SK-N-SH treated with all-trans-retinoic acid at 6 μM for 48 hours (cell line): ENCODE results near the gene KLHL5.

Source experiments
- ATAC-seq: fragments of 200-7000 bp; cut with Tn5 transposase; 3 replicates; pipeline ENCODE4 v1.9.1; 2020; ENCODE audit warnings: mild to moderate bottlenecking, moderate library complexity
- ARNTL ChIP-seq: fragments of 450-650 bp; formaldehyde crosslinking; IDR thresholded peaks from 2 replicates; pipeline ENCODE4 v1.5.0; 2020; ENCODE audit warnings: low read depth, mild to moderate bottlenecking, moderate library complexity, borderline replicate concordance
- CSDC2 ChIP-seq: fragments of 250-450 bp; sonication (Bioruptor Pico); IDR thresholded peaks from 2 replicates; pipeline ENCODE4 v1.5.0; 2020; ENCODE audit warnings: mild to moderate bottlenecking, moderate library complexity
- ESRRG ChIP-seq: fragments of 250-450 bp; sonication (Bioruptor Pico); IDR thresholded peaks from 2 replicates; pipeline ENCODE4 v1.6.1; 2021; ENCODE audit warnings: mild to moderate bottlenecking
- GLIS3 ChIP-seq: fragments of 250-450 bp; sonication (Bioruptor Pico); IDR thresholded peaks from 2 replicates; pipeline ENCODE4 v1.5.0; 2020; ENCODE audit warnings: mild to moderate bottlenecking, moderate library complexity
- ISL1 ChIP-seq: fragments of 250-450 bp; sonication (Bioruptor Pico); IDR thresholded peaks from 2 replicates; pipeline ENCODE4 v2.1.2; 2022; ENCODE audit warnings: mild to moderate bottlenecking, moderate library complexity
- OSR1 ChIP-seq: fragments of 250-450 bp; sonication (Bioruptor Pico); IDR thresholded peaks from 2 replicates; pipeline ENCODE4 v1.8.0; 2022; ENCODE audit warnings: moderate library complexity, mild to moderate bottlenecking, inconsistent platforms
- PATZ1 ChIP-seq: fragments of 250-450 bp; sonication (Bioruptor Pico); IDR thresholded peaks from 2 replicates; pipeline ENCODE4 v1.8.0; 2020; ENCODE audit warnings: mild to moderate bottlenecking, moderate library complexity, borderline replicate concordance
- PPARA ChIP-seq: fragments of 250-450 bp; sonication (Bioruptor Pico); IDR thresholded peaks from 2 replicates; pipeline ENCODE4 v1.5.0; 2020; ENCODE audit warnings: mild to moderate bottlenecking, borderline replicate concordance
- RARB ChIP-seq: fragments of 250-450 bp; sonication (Bioruptor Pico); IDR thresholded peaks from 2 replicates; pipeline ENCODE4 v1.8.0; 2021; ENCODE audit warnings: mild to moderate bottlenecking, moderate library complexity
- SNAI2 ChIP-seq: fragments of 250-450 bp; sonication (Bioruptor Pico); IDR thresholded peaks from 2 replicates; pipeline ENCODE4 v1.5.0; 2020; ENCODE audit warnings: mild to moderate bottlenecking, moderate library complexity
- TCF4 ChIP-seq: fragments of 250-450 bp; sonication (Bioruptor Pico); IDR thresholded peaks from 2 replicates; pipeline ENCODE4 v1.8.0; 2021; ENCODE audit warnings: mild to moderate bottlenecking, moderate library complexity, borderline replicate concordance
- TOX ChIP-seq: fragments of 250-450 bp; sonication (Bioruptor Pico); IDR thresholded peaks from 2 replicates; pipeline ENCODE4 v1.8.0; 2021; ENCODE audit warnings: mild to moderate bottlenecking, moderate library complexity, borderline replicate concordance
- TSHZ2 ChIP-seq: fragments of 250-450 bp; sonication (Bioruptor Pico); IDR thresholded peaks from 2 replicates; pipeline ENCODE4 v1.5.0; 2020; ENCODE audit warnings: mild to moderate bottlenecking, moderate library complexity
- ZC3H10 ChIP-seq: fragments of 250-450 bp; sonication (Bioruptor Pico); IDR thresholded peaks from 2 replicates; pipeline ENCODE4 v1.5.1; 2021; ENCODE audit warnings: mild to moderate bottlenecking, moderate library complexity
- ZFP3 ChIP-seq: fragments of 250-450 bp; sonication (Bioruptor Pico); IDR thresholded peaks from 2 replicates; pipeline ENCODE4 v1.5.0; 2020; ENCODE audit warnings: mild to moderate bottlenecking, moderate library complexity
- ZFP30 ChIP-seq: fragments of 450-650 bp; formaldehyde crosslinking; IDR thresholded peaks from 2 replicates; pipeline ENCODE4 v1.5.0; 2022; ENCODE audit warnings: mild to moderate bottlenecking, moderate library complexity
- ZNF565 ChIP-seq: fragments of 450-650 bp; formaldehyde crosslinking; conservative IDR thresholded peaks from 2 replicates; pipeline ENCODE4 v1.5.0; 2020; ENCODE audit warnings: low read depth, mild to moderate bottlenecking, moderate library complexity
- ZNF70 ChIP-seq: fragments of 450-650 bp; formaldehyde crosslinking; IDR thresholded peaks from 2 replicates; pipeline ENCODE4 v1.5.0; 2020; ENCODE audit warnings: mild to moderate bottlenecking, moderate library complexity
- ZNF8 ChIP-seq: fragments of 450-650 bp; formaldehyde crosslinking; IDR thresholded peaks from 2 replicates; pipeline ENCODE4 v1.5.0; 2020; ENCODE audit warnings: mild to moderate bottlenecking, moderate library complexity
- TF ChIP-seq, protein P1 (sequence below): fragments of 250-450 bp; sonication (Bioruptor Pico); IDR thresholded peaks from 2 replicates; pipeline ENCODE4 v1.5.1; 2021; ENCODE audit warnings: mild to moderate bottlenecking, moderate library complexity
- TF ChIP-seq, protein P2 (sequence below): fragments of 250-450 bp; sonication (Bioruptor Pico); IDR thresholded peaks from 2 replicates; pipeline ENCODE4 v1.5.1; 2020; ENCODE audit warnings: low read depth, mild to moderate bottlenecking, moderate library complexity

The KLHL5 gene

GRCh38 chr4:39166177-39166576, 104.1 kb downstream of the KLHL5 start (continued):
- TF ChIP-seq, protein P1, sequence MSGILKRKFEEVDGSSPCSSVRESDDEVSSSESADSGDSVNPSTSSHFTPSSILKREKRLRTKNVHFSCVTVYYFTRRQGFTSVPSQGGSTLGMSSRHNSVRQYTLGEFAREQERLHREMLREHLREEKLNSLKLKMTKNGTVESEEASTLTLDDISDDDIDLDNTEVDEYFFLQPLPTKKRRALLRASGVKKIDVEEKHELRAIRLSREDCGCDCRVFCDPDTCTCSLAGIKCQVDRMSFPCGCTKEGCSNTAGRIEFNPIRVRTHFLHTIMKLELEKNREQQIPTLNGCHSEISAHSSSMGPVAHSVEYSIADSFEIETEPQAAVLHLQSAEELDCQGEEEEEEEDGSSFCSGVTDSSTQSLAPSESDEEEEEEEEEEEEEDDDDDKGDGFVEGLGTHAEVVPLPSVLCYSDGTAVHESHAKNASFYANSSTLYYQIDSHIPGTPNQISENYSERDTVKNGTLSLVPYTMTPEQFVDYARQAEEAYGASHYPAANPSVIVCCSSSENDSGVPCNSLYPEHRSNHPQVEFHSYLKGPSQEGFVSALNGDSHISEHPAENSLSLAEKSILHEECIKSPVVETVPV (CRISPR knock-in tag): no peak
- TF ChIP-seq CSDC2 (CRISPR knock-in tag): no peak
- TF ChIP-seq TSHZ2 (CRISPR knock-in tag): no peak
- TF ChIP-seq SNAI2 (CRISPR knock-in tag): no peak
- TF ChIP-seq ZNF8: no peak

DNA sequence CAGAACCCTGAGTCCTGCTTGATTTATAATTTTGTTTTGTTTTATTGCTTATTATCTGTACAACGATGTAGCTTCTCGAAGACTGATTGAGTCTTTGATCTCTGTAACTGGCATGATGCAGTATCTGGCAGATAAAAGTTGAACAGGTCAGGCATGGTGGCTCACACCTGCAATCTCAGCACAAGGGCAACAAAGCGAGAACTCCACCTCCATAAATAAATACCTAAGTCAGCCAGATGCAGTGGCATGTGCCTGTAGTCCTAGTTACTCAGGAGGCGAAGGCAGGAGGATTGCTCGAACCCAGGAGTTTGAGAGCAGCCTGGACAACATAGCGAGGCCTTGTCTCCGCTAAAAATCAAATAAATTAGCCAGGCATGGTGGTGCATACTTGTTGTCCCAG, 104.6 kb downstream of the KLHL5 start:
- no peak for TF ChIP-seq ZFP30
- TF ChIP-seq ZNF8: no peak
- TF ChIP-seq ZNF565: no peak
- no peak for TF ChIP-seq PPARA (CRISPR knock-in tag)
- no peak for TF ChIP-seq TOX
- TF ChIP-seq GLIS3 (CRISPR knock-in tag): no peak
- no peak for TF ChIP-seq ZFP3 (CRISPR knock-in tag)
- no peak for TF ChIP-seq ZC3H10 (CRISPR knock-in tag)
- TF ChIP-seq ESRRG (CRISPR knock-in tag): no peak
- TF ChIP-seq, protein P1 (CRISPR knock-in tag): no peak
- TF ChIP-seq SNAI2 (CRISPR knock-in tag): no peak
- TF ChIP-seq OSR1: no peak
- no peak for TF ChIP-seq ISL1
- no peak for TF ChIP-seq TCF4 (CRISPR knock-in tag)
- no peak for TF ChIP-seq PATZ1 (CRISPR knock-in tag)
- no peak for TF ChIP-seq ZNF70
- no peak for TF ChIP-seq CSDC2 (CRISPR knock-in tag)
- TF ChIP-seq, protein P2, sequence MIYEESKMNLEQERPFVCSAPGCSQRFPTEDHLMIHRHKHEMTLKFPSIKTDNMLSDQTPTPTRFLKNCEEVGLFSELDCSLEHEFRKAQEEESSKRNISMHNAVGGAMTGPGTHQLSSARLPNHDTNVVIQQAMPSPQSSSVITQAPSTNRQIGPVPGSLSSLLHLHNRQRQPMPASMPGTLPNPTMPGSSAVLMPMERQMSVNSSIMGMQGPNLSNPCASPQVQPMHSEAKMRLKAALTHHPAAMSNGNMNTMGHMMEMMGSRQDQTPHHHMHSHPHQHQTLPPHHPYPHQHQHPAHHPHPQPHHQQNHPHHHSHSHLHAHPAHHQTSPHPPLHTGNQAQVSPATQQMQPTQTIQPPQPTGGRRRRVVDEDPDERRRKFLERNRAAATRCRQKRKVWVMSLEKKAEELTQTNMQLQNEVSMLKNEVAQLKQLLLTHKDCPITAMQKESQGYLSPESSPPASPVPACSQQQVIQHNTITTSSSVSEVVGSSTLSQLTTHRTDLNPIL (CRISPR knock-in tag): no peak
- TF ChIP-seq ARNTL (CRISPR knock-in tag): no peak
- TF ChIP-seq RARB (CRISPR knock-in tag): no peak
- ATAC-seq: no peak

DNA sequence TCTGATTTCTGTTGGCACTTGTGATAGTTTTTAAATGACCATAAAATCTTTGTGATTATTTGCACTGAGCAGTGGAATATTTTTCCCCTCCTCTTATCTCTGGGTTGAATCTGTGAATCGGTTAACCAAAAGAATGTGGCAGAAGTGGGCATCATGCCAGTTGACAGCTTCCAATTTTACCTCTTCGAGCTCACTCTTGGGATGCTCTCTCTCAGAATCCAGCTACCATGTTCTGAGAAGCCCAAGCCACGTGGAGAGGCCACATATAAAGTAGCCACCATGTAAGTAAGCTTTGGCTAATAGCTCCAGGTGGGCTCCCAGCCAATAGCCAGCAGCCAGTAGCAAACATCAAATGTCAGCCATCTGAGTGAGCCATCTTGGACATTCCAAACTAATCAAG, 107.4 kb downstream of the KLHL5 start:
- TF ChIP-seq ARNTL (CRISPR knock-in tag): no peak
- no peak for TF ChIP-seq SNAI2 (CRISPR knock-in tag)
- TF ChIP-seq, protein P2 (CRISPR knock-in tag): no peak
- no peak for TF ChIP-seq ZNF70
- no peak for TF ChIP-seq ZNF565
- TF ChIP-seq ZFP30: no peak
- TF ChIP-seq, protein P1 (CRISPR knock-in tag): no peak
- no peak for TF ChIP-seq TCF4 (CRISPR knock-in tag)
- TF ChIP-seq GLIS3 (CRISPR knock-in tag): no peak
- no peak for TF ChIP-seq TOX
- no peak for TF ChIP-seq ZC3H10 (CRISPR knock-in tag)
- ATAC-seq: no peak
